PC-9 (cell line): ENCODE results near the gene PDP2.

Source experiments
- CTCF ChIP-seq: fragments of 200-600 bp; sonication (generic); conservative IDR thresholded peaks from 2 replicates; pipeline ENCODE4 v1.6.1; 2017; ENCODE audit warnings: mixed run types, antibody characterized with exemption, mild to moderate bottlenecking, moderate library complexity
- EZH2 ChIP-seq: fragments of 200-600 bp; sonication (generic); IDR thresholded peaks from 2 replicates; pipeline ENCODE4 v1.8.0; 2017; ENCODE audit warnings: antibody characterized with exemption, low read depth

GRCh38 chr16:66857437-66857836, 22.9 kb upstream of the PDP2 start:
- TF ChIP-seq EZH2, result no peak
- no peak for TF ChIP-seq CTCF
